GM04503 (cell line): ENCODE measurements around the gene MTHFSD.

Source experiments
- DNase-seq: peaks from one replicate; pipeline ENCODE4 v3.0.0-alpha.2; 2012; ENCODE audit warnings: low read depth

MTHFSD gene

DNA sequence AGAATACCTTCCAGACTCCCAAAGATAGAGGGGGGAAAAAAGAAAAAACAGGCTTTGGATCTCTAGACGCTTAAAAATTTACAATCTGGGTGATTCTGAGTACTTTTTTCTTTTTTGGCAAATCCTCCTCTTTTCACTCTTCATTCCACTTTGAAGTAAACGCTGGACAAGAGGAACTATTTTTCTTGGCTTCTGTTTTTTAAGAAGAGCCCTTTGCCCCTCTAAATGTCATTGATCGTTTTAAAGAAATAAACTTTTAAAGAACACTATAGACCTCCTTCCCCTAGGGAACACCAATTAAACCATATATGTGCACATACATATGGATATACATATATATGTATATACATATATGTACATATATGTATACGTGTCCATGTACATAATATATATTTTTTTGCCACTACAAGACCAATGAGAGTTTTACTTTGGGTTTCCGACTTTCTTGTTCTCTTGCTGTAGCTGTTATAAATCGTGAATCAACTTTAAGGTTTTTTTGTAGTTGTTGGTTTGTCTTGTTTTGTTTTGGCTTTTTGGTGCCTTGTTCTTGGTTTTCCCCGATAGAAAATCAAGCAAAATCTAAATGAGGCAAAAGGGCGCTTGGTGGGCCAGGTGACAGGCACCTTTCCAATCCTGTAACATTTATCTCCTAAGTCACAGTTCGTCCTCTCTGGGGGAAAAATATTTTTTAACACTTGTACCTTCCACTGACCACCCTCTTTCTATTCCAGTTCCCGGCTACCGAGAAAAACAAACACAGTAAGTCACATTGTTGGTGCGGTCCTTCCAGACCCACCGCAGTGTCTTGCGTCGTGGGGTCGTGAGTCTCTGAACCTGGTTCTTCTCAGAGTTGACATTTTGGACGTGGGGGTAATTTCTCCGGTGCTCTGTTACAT, 40.3 kb downstream of the MTHFSD start:
- no peak for DNase-seq

DNA sequence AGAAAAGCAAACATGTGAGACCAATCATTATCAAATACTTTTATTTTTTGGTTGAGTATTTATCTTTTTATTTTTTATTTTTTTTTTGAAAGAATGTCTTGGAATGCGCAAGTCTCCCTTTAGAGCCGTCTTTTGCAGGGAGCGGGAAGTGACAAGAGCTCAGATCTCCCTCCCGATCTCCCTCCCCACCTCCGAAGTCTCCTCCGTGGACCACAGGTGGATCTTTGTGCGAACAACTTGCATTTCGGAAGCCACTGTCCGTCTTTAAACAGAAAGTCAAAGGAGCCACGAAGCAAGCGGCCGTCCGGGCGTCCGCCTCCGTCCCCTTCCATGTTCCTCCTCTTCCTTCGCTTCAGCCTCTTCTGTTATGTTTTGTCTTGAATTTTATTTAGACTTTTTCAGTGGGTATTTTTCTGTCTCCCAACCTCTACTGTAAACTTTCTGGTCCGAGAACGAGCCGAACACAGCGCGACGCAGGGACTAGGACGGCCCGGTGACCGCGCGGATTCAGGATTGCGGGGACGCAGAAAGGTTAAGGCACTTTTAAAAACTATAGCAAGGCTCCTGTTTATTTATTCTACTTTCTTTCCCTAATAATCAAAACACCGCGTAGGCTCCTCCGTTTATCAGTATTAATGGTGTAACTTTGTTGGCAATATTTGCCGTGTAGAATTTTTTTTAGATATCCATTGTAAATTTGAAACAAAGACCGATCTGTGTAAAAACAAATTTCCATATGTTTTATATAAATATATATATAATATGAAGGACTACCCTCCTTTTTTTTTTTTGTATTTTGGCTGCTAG, 41.4 kb downstream of the MTHFSD start:
- DNase-seq = no peak

DNA sequence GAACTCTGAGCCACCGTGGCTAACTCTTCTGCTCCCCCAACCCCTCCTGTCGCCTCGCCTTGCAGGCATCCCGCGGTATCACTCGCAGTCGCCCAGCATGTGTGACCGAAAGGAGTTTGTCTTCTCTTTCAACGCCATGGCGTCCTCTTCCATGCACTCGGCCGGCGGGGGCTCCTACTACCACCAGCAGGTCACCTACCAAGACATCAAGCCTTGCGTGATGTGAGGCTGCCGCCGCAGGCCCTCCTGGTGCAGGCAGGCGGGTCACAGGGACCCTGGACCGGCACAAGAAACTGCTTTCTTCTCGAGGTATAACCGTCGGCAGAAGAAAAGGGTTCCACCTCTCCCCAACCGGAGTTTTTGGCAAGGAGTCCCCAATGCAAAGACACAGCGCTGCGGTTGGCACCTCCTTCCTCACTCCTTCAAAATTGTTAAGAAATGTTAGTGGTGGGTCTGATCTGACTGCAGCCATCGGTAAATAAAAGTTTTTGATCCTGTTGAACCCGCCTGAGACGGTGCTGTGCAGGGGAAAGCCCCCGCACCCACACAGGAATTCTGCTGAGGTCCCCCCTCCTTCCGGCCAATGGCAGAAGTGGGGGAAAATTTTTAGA, 42.1 kb downstream of the MTHFSD start:
- DNase-seq = no peak

DNA sequence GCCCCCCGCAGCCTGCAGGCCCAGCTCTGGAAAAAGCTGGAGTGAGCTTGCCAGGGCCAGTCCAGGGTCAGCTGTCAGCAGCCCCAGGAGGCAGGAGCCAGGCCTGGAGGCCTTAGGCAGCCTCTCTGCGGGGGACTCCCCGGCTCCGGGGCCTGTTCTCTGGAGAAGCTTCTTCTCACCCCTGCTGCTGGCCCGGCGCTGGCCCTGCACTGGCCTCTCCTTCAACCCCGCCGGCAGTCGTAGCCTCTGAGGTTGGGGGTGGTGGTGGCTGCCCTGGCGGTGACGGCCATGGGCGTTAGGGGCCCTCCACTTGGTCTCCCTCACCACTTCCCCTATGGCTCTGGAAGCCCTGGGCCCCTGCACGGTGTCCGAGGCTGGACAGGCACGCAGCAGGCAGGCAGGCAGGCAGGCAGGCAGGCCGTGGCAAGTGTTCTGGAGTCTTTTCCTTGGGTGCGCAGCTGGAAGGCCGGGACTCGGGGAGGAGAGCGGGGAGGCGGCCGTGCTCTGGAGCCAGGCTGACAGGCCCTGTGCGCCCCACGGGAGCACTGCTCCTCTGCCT, 42.7 kb downstream of the MTHFSD start:
- DNase-seq = no peak

DNA sequence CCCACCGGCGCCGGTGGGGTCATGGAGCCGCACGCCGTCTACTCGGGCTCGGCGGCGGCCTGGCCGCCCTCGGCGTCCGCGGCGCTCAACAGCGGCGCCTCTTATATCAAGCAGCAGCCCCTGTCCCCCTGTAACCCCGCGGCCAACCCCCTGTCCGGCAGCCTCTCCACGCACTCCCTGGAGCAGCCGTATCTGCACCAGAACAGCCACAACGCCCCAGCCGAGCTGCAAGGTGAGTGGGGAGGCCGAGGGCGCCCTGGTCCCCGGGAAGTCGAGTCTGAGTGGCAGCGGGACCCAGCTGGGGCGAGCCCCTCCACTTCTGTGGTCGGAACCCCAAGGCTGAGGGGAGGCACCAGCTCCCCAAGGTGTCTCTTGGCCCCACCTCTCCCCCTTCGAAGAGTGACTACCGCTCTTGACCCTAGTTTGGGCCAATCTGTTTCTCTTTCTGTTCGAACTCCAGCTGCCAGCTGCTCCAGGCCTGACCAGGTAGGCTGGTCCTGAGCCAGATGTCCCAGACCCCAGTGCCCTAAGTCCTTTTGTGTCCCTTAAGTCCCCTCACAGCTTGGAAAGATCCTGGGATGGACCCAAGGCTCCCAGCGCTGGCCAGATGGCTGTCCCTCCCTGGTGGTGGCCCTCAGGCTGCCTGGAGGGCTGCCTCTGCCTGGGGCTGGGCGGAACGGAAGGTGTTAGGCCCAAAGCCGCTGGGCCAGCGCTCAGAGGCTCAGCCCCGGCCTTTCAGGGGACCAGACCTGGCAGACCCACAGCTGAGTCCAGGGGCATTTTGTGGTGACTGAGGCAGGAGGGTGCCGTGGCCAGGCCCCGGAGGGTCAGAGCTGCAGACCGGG, 43.5 kb downstream of the MTHFSD start:
- DNase-seq = no peak

DNA sequence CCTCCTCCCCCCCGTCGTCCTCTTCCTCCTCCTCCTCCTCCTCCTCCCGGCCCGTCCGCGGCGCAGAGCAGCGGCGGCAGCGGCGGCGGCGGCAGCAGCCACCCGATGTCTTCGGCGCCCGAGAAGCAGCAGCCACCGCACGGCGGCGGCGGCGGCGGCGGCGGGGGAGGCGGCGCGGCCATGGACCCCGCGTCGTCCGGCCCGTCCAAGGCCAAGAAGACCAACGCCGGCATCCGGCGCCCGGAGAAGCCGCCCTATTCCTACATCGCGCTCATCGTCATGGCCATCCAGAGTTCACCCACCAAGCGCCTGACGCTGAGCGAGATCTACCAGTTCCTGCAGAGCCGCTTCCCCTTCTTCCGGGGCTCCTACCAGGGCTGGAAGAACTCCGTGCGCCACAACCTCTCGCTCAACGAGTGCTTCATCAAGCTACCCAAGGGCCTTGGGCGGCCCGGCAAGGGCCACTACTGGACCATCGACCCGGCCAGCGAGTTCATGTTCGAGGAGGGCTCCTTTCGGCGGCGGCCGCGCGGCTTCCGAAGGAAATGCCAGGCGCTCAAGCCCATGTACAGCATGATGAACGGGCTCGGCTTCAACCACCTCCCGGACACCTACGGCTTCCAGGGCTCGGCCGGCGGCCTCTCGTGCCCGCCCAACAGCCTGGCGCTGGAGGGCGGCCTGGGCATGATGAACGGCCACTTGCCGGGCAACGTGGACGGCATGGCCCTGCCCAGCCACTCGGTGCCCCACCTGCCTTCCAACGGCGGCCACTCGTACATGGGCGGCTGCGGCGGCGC, 44.4 kb downstream of the MTHFSD start, which contains the start of gene FOXF1:
Gene FOXF1, plus strand, starts transcription at position 63 of the 797 bp plus-strand sequence. Its CDS starts 43 bp downstream, at position 106.
- DNase-seq = no peak

DNA sequence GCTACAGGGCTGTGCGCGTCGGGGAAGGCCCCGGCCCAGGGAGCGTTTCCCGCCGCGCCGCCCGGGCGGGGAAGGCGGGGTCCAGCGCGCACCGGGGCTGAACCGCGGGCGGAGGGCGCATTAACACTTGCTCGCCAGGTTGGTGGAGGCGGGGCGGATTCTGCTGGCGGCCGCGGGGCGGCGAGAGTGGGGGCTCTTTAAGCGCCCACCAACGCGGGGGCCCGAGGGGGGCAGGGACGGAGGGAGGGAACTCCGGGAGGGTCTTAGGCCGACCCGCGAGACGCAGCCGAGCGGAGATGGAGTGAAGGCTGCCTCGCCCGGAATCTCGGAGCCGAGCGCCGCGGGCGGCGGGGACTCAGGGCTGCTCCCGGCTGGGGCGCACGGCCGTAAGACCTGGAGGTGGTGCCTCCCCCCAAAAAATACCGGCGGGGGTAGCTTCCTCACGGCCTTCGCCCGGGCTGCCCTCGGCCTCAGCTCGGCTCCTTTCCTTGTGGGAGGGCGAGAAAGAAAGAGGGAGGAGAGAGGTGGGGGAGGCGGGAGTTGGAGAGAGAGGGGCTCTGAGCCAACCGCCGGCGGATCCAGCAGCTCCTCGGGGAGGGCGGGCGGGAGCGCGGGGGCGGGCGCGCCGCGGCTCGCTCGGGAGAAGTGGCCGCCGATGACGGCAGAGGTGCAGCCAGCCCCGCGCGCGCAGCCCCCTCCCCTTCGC, 45.1 kb downstream of the MTHFSD start:
- no peak for DNase-seq

DNA sequence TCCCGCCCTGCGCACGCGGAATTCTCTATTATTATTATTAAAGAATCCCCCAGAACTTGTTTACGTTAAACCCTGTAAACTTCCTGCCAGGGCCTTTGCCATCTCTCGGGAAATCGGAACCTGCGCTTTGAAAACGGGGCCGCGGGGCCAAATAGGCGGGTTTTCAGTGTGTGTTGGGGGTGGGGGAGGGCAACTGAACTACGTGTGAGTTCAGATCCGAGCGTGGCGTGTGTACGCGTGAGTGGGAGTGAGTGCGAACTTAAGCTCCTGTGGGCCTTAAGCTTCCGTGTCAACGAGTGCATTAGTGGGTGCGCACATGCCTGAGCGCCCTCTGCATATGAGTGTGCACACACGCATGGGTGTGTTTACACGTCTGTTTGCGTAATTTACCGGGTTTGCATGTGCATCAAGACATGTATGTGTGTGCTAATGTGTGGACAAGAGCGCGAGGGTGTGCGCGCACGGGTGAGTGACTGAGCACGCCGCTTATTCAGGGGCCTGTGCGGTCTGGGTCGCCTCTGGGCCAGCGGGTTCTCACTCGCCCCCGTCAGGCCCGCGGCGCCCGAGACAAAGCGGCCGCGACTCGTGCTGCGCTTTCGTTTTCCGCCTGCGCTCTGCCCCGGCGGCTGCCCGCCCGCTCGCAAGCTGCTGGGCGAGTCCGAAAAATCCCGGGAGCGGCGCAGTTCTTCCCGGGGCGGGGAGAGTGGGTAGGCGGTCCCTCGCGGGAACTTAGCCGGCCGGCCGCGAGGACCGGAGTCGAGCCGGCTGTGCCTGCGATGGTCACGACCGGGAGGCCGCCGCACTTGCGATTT, 45.9 kb downstream of the MTHFSD start:
- no peak for DNase-seq

DNA sequence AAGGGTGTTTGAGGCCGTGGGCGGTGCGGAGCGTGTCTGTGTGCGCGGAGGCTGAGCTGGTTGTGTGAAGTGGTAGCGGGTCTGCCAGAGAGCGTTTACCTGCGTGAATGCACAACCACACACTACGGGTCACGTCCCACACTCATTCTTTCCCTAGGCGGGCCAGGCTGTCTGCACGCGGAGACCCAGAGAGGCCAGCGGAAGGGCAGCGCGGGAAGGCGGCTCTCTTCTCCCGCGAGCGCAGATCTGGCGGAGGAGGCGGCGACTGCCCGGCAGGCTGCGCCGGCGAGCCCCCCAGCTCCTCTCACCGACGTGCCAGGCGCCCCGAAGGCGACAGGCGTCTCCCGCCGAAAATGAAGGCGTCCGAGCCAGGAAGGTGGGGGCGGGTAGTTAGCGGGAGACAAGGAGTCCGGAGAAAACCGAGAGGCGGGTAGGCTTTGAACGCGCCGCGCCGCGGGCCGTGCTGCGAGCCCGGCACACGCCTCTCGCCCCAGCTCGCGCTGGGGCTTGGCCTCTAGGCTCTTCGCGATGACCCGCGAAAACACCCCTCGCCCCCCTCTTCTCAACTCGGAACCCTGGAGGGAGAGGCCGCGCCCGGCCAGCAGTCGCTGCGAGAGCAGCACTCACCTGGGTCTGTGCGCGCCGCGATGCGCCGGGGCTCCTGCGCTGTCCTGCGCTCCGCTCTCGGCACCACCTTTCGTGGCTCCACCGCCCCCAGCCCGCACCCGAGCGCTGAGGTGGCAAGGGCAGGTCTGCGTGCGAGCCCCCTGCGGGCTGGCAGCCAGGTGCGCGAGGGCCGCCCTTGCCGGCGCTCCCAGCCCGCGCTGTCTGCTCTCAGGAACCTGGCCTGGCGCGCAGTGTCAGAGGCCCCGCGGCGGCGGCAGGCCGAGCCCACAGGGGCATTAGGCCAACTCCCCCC, 46.7 kb downstream of the MTHFSD start:
- DNase-seq = no peak

DNA sequence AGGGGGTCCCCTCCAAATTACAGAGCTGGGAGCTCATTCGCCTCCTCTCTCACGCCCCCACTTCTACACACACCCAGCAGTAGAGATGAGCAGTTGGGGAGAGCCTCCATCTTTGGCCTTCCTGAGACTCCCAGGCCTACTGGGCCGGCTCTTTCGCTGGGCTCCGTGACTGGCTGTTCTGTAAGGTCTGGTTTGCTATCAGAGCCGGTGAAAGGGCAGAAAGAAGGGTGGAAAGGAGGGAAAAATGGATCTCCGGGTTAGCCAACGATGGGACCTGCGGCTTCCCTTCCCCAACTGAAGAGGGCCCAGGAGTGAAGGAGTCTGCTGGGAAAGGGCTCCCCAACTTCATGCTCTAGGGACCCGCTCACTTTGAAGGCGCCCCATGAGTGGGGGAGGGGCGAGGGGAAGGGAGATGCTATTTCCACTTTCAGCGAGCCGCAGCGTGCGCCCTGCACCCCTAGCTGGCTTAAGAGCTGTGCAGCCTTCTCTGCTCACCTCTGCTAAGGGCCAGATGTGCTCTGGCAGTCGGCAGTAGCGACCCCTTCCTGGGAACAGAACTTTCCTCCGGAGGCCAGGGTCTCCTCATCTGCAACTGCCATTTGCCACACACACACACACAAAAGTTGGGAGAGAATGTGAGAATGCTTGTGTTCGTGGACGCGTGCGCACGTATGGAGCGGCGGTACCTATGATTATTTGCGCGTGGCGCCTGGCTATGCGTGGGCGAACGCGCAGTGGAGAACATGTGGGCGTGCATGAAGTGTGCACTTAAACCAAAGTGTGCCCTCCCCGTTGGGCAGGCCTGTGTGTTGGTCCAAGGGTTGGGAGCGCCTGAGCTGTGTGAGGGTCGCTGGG, 47.6 kb downstream of the MTHFSD start:
- no peak for DNase-seq

DNA sequence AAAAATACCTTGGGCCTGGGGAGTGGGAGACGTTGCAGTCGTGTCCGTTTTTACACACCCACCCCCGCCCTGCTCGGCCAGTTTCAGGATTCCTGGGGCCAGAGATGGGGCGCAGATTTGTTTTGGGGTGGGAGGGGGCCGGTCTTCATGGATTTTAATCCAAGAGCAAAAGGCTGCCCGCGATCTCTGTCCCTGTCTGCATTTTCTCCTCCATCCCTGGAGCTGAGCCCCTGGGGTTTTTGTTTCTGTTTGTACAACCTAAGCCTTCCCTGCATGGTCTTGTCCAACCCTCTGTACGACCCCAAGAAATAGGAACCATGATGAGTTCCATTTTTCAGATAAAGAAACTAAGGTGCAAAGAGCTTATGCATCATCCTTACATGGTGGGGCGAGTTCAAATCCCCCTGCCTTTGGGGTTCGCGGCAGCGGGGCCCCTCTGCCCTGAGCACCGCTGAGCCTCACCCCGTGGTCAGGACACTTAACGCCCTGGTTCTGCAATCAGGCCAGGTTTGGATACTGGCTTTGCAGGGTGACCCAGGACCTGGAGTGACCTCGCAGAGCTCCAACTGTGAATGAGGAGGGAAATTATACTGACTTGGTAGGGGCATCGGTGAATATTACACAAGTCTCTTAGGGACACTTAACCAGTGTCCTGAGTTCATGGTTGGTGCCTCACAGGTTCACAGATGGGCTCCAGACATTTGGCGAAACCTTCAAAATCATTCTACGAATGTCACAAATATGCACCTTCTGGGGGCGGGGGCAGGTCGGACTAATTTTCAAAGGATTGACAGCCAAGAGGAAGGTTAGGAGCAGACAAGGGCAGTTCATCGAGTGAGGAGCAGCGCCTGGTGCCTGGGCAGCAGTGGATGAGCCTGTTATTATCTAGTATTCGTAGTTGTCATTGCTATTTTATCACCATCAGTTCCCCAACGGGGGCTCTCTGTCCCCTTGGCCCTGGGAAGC, 48.9 kb downstream of the MTHFSD start:
- no peak for DNase-seq

DNA sequence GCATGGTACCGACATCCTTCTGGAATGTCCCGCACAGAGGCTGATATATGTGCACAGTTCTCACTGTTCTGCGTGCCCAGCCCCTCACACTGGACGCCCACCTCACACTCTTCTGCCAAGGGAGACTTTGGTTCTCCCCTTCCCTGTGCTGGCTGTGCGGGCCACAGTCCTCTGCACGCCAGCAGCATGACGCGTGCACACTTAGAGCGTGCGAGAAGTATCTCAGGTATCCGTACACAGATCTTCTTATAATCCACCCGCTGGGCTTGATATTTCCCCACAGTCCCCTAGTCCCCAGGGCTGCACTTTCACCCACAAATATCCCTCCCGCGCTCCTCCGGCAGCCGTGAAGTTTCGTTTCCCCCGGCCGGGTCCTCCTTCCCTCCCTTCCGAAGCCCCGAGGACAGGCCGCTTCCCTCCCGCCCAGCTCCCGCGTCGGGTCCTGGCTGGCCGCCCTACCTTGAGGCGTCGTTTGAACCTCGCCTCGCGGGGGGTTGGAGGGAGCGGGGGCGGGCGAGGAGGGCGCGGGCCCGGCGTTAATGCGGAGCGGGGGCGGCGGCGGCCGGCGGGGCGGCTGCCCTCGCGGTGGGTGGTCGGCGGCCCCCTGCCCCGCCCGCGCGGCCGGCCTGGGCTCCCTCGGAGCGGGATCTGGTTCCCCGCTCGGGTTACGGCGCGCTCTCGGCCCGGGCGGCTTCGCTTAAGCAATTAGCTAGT, 49.7 kb downstream of the MTHFSD start:
- no peak for DNase-seq

DNA sequence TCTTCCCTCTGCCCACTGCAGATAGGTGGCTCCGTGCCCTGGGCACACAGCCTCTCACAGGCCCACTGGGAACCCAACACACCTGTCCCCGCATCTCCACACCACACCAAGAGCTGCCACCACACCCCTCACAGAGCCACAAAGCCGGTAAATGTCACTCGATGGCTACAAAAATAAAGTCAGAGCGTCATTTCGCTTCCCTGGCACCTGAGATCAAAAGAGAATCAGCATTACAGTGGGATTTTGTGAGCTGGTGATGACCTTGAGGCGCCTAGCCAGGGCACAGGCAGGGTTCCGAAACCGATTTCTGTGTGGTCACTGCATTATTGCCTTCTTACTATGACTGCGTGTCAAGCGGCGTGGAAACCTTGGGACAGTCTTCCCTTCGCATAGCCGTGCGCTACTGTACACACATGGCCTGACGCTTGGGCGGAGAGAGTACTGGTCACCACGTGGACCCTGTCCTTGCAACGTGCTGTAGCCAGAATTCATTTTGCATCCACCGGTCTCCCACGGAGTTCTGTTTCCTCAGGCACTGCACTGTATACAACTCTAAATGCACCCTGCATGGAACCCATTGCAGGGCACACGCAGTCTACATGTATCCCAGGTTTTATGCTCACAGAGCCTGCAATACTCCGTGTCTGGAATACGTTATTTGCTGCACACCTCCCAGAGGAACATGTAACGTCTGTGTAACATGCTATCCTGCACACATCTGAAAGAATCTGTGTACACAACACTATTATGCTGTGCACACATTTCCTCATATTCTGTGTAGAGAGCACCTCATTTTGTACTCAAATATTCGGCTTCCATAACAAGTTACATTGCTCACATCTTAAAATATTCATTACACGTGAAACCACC, 50.5 kb downstream of the MTHFSD start:
- DNase-seq = no peak

DNA sequence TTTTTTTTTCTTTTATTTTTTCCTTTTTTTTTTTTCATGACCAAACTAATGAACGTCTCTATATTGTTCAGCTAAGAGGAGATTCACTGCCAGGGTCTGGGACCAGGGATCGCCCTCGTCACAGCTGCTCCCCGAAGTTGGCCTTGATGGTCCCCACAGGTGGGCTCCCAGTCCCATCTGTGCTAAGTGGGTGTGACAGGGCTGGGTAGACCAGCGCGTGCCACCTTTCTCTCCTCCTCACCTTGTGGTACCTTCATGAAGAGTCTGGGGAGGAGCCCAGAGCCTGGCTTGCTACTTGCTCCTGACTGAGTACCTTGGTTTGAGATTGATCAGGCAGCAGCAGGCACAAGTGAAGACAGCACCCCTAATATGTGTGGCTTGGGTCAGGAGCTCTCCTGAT, 51.2 kb downstream of the MTHFSD start:
- DNase-seq = no peak
